GM12875 (cell line): ENCODE results near the gene ARF3.

Source experiments
- H3K4me3 ChIP-seq: one replicate; pipeline ENCODE4 v1.5.1; 2011; ENCODE audit warnings: low read depth, low read length, control low read depth
- CTCF ChIP-seq: IDR thresholded peaks from 2 replicates; pipeline ENCODE4 v1.5.1; 2011; ENCODE audit warnings: low read depth, mild to moderate bottlenecking, control low read depth, inconsistent platforms, low read length, moderate library complexity, borderline replicate concordance; ENCODE audit not compliant: insufficient read depth

The ARF3 gene

GRCh38 chr12:48894271-48894670, 63.0 kb downstream of the ARF3 start:
- no peak for TF ChIP-seq CTCF

GRCh38 chr12:48890657-48891418, 66.4 kb downstream of the ARF3 start:
- H3K4me3 ChIP-seq, result no peak overlapping the region
- TF ChIP-seq CTCF, result peak; percentile 93

More at GRCh38 chr12:48894271-48894670, 63.0 kb downstream of the ARF3 start:
- no peak overlapping the region for H3K4me3 ChIP-seq

- H3K4me3 ChIP-seq, result no peak overlapping the region
- TF ChIP-seq CTCF, result no peak
Measured at GRCh38 chr12:48889679-48890078, 67.6 kb downstream of the ARF3 start.
